Measurements from ENCODE around the gene FERMT3. TPM values are rescaled to one million over a fixed set of nuclear protein-coding genes. Genes with fewer than 3 reads are reported as not detected.
"Not testable (repeated sequence)": the region's sequence is repeated elsewhere in the genome, so short reads cannot be mapped to it uniquely, and the experiment has no call there.

The FERMT3 gene
- total RNA-seq, 1 donor from 2014 or later = 200 TPM

DNA sequence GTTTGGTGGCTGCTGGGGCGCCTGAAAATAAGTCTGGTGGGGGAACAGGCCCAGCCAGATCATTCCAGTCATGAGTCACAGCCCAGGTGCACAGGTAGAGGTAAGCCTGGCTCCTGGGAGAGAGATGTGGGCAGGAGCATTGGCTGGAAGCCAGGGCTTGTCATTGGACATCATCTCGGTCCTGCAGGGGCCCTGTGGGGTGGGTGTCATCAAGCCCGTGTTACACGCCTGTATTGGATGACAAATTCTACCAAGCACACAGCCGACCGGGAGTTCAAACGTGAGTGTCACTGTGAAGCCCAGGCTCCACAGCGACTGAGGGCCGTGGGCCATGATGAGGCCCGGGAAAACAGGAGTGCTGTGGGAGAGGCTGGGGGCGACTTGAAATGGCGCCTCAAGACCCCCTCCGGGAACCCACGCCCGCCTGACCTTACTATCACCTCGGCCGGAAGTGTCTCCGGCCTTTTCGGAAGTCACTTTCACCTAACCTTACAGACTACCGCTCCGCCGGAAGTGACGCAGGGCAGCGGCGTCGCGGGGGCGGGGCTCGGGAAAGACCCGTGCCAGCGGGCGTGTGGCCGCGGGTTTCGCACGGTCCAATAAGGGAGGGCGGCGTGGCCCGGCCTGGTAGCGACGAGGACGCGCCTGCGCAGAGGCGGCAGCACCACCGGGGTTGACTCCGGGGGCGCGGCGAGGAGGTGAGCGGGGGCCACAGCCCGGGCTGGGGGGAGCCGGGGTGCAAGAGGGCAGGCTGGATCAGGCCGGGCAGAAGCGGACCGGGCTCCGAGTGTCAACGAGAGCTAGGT is 34.1 kb downstream of the FERMT3 start, which contains the start of gene FKBP2:
TSS of gene FKBP2 (plus strand) at position 661 of the 806 bp plus-strand sequence. CDS start 1,293 bp downstream, outside the sequence.
- peak; percentile 100 for DNase-seq
- Mint-ChIP-seq H3K4me1 (peaks cover 40% of the 10 kb centered on the region), H3K4me3 (peak within 1 kb of the TSS; percentile 95), H3K27me3 (no peaks in the 10 kb centered on the region), H3K27ac (peak within 1 kb of the TSS; percentile 97), H3K9me3 (no peaks in the 10 kb centered on the region), H3K36me3 (ENCODE audit: low read depth) (peaks cover 41% of the 10 kb centered on the region)
- intact Hi-C loops (cut with micrococcal nuclease) = loop anchor here (1.0 to 10.0 kb wide), 7 partner anchors 10 to 1636 kb away; partner anchors contain the start of genes BAD, DNAJC4, FERMT3 and GPR137

DNA sequence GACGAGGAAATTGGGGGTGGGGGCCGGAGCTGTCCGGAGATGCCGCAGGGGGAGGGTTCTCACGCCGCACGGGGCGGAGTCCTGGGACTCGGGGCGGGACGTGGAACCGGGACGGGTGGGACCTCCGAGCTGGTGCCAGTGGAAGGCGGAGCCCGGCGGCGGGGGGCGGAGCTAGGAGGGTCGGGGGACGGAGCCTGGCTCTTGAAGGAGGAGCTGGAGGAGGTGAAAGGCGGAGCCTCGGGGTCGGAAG is 34.6 kb downstream of the FERMT3 start:
- H3K36me3 Mint-ChIP-seq (ENCODE audit: low read depth) = peaks cover 41% of the 10 kb centered on the region
- peak; percentile 100 for DNase-seq

DNA sequence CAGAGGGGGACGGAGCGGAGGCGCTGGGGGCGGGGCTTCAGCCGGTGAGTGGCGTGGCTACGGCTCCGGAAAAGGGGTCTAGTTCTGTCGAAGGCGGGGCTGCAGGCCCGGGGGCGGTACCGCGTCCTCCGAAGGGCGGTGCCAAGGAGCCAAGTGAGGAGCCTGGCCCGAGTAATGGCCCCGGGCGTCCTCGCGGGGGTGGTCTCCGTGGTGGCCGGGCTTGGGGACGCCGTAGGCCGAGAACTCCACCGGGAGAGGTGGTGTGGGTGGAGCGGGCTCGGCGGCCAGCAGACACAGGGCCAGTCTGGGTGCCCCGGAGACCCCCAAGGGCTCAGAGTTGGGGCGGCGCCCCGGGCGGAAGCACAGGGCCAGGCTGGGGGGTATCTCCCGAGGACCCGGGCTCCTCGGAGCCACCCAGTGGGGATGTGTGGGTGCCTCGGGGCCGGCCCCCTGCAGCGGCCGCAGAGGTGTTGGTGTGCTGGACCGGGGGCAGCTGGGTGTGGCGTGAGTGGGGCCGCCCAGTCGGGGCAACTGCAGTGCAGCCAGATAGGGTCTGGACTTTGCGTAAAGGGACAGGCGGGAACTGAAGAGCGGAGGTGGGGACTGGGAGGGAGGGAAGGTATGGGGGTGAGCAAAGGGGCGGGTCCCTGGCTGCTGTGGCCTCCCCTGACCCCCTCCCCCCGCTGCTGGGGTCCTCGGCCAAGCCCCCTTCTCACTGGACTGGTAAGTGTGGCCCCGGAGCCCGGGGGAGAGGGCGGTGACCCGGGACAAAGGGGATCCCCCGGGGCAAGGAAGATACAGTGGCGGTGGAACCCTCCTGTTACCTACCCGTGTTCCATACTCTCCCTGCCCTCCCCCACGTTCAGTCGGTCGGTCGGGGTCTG is 35.2 kb downstream of the FERMT3 start:
- Mint-ChIP-seq H3K4me1 (peaks cover 39% of the 10 kb centered on the region), H3K36me3 (ENCODE audit: low read depth) (peaks cover 41% of the 10 kb centered on the region), H3K27ac (peak overlapping the region; percentile 97), H3K9me3 (no peaks in the 10 kb centered on the region), H3K4me3 (peak overlapping the region; percentile 95), H3K27me3 (no peaks in the 10 kb centered on the region)
- DNase-seq = no peak
- intact Hi-C loops (cut with micrococcal nuclease) = loop anchor here (1.0 to 10.0 kb wide), 7 partner anchors 11 to 1637 kb away; partner anchors contain the start of genes BAD, DNAJC4, FERMT3 and GPR137

More for the DNA sequence above, 34.6 kb downstream of the FERMT3 start:
- intact Hi-C loops (cut with micrococcal nuclease) = loop anchor here (1.0 to 10.0 kb wide), 7 partner anchors 11 to 1636 kb away; partner anchors contain the start of genes BAD, DNAJC4, FERMT3 and GPR137
- H3K4me3 Mint-ChIP-seq = peak overlapping the region; percentile 95
- H3K27me3 Mint-ChIP-seq = no peaks in the 10 kb centered on the region
- H3K4me1 Mint-ChIP-seq = peaks cover 39% of the 10 kb centered on the region
- H3K27ac Mint-ChIP-seq = peak overlapping the region; percentile 97
- no peaks in the 10 kb centered on the region for H3K9me3 Mint-ChIP-seq

DNA sequence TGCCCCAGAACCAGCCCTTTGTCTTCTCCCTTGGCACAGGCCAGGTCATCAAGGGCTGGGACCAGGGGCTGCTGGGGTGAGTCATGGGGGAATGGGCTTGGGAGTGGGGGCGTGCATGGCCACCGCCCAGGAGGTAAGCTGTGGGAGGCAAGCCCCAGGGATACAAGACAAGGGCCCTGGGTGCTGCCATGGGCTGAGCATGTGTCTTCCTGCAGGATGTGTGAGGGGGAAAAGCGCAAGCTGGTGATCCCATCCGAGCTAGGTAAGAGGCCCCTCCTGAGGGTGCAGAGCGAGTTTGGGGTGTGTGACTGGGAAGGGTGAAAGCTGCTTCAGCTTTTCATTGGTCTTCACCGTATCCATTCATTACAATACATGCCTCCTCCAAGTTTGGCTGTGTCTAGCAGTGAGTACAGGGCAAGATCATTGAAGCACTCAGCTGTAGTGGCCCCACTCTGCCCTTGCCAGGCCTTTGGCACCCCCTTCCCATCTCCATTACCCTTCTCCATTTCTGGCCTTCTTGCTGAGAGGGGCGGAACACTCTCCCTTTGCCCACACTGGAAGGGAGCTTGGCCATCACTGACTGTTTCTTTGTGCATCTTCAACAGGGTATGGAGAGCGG is 36.8 kb downstream of the FERMT3 start:
- no peaks in the 10 kb centered on the region for H3K27me3 Mint-ChIP-seq
- peaks cover 32% of the 10 kb centered on the region for H3K4me1 Mint-ChIP-seq
- H3K36me3 Mint-ChIP-seq (ENCODE audit: low read depth) = peaks cover 31% of the 10 kb centered on the region
- DNase-seq = no peak
- H3K4me3 Mint-ChIP-seq = peak overlapping the region; percentile 95
- intact Hi-C loops (cut with micrococcal nuclease) = loop anchor here (10.0 kb wide), 1 partner anchor 1639 kb away; the partner anchor contains the start of gene MTA2
- H3K27ac Mint-ChIP-seq = peak overlapping the region; percentile 16
- no peaks in the 10 kb centered on the region for H3K9me3 Mint-ChIP-seq

DNA sequence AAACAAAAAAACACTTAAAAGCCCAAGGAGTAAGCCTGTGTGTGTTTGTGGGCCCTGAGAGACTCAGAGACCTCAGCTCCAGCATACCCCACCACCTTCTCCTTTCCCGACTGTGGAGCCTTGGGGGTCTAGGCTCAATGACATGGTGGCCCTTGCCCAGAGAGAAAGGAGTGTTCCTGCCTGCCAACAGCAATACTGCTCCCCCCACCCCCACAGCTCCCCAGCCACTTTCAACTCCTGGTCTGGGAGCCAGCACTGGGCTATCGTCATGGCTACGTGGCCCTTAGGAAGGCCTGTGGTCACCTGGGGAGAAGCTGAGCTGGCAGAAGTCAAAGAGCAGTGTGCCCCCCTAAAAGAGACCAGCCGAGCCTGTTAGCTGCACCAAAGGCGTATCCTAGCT is 37.6 kb downstream of the FERMT3 start:
- DNase-seq = no peak
- Mint-ChIP-seq H3K9me3 (no peaks in the 10 kb centered on the region), H3K36me3 (ENCODE audit: low read depth) (peaks cover 27% of the 10 kb centered on the region), H3K27me3 (no peaks in the 10 kb centered on the region), H3K4me1 (peaks cover 26% of the 10 kb centered on the region), H3K27ac (peak overlapping the region; percentile 45), H3K4me3 (peak overlapping the region; percentile 95)
- intact Hi-C loops (cut with micrococcal nuclease) = loop anchor here (10.0 kb wide), 1 partner anchor 1639 kb away; the partner anchor contains the start of gene MTA2

DNA sequence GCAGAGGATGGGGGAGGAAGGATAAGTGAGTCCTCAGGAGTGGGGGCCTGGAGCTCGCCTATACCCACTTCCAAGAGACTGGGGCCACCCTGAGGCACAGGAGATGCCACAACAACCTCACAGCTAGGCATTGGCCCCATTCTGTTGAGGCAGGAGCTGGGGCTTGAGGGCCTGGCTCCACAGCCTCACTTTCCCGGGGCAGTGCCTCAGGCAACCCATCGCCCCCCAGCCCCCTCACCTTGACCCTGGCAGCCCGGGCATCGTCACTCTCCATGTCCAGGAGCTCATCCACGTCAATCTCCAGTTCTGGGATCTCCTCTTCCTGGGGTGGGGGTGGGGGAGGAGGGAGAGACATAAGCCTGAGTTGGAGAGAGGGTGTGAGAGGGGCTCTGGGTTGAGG is 38.4 kb downstream of the FERMT3 start:
- peaks cover 26% of the 10 kb centered on the region for H3K4me1 Mint-ChIP-seq
- peak overlapping the region; percentile 41 for H3K27ac Mint-ChIP-seq
- H3K9me3 Mint-ChIP-seq = no peaks in the 10 kb centered on the region
- DNase-seq = no peak
- H3K27me3 Mint-ChIP-seq = no peaks in the 10 kb centered on the region
- H3K4me3 Mint-ChIP-seq = peak overlapping the region; percentile 90
- intact Hi-C loops (cut with micrococcal nuclease) = loop anchor here (10.0 kb wide), 1 partner anchor 1640 kb away; the partner anchor contains the start of gene MTA2
- H3K36me3 Mint-ChIP-seq (ENCODE audit: low read depth) = peaks cover 27% of the 10 kb centered on the region

DNA sequence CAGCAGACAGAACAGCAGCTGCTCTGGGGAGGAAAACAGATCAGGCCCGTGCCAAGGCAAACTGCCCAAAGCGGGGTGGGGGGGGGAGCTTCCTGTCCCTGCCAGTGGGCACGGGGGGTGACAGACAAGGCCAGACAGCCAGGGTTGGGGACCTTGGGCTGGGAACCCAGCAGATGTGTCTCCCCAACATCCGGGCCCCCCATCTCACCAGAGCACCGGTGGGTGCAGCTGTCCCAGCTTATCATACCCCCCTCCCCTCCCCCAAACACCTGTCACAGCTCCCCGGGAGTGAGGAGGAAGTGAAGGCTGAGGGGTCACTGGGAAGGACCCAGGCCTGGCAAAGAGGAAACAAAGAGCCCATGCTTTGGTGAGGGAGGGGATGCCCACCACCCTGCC is 38.9 kb downstream of the FERMT3 start:
- peak overlapping the region; percentile 90 for H3K4me3 Mint-ChIP-seq
- H3K9me3 Mint-ChIP-seq = no peaks in the 10 kb centered on the region
- H3K36me3 Mint-ChIP-seq (ENCODE audit: low read depth) = peaks cover 23% of the 10 kb centered on the region
- H3K4me1 Mint-ChIP-seq = peaks cover 24% of the 10 kb centered on the region
- peak overlapping the region; percentile 94 for H3K27ac Mint-ChIP-seq
- intact Hi-C loops (cut with micrococcal nuclease) = loop anchor here (10.0 kb wide), 1 partner anchor 1641 kb away; the partner anchor contains the start of gene MTA2
- no peaks in the 10 kb centered on the region for H3K27me3 Mint-ChIP-seq
- no peak for DNase-seq

DNA sequence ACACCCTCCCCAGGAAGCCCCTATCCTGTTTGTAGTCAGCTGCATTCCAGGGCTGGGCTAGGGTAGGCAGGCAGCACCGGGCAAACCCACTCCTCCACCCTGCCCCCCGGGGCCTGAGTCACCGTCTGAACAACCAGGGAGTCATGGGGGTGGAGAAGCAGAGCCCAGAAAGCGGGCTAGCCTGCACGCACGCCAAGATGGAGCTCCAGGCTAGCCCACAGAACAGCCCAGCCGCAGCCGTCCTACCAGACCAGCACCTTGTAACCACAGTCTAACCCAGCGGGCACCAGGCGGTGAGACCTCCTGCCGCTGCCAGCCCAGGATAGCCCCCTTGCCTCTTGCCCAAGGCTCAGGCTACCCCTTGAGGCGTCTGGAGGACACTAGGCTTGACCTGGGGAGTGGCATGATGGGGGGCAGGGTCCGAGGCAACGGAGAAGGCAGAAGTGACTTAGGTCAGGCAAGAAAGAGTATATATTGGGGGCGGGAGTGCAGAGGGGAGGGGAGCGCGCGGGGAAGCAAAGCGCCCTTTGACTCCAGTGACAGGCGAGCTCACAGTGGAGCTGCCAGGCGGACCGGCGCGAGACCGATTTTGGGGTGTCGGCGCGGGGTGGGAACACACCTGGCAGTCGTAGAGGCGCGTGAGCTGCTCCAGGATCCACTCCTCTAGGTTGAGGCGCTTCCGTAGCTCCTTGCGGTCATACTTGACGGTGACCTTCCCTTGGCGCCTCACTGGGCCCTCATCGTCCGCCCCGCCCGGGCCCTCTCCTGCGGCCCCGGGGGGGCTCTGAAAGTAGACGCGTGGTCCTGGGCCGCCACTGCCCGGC is 39.5 kb downstream of the FERMT3 start:
- Mint-ChIP-seq H3K27me3 (no peaks in the 10 kb centered on the region), H3K27ac (peak overlapping the region; percentile 94), H3K9me3 (no peaks in the 10 kb centered on the region), H3K4me3 (peak overlapping the region; percentile 90), H3K4me1 (peaks cover 24% of the 10 kb centered on the region), H3K36me3 (ENCODE audit: low read depth) (peaks cover 20% of the 10 kb centered on the region)
- intact Hi-C loops (cut with micrococcal nuclease) = loop anchor here (1.0 to 10.0 kb wide), 2 partner anchors 59 to 1641 kb away; partner anchors contain the start of genes ESRRA and MTA2
- peak; percentile 82 for DNase-seq

DNA sequence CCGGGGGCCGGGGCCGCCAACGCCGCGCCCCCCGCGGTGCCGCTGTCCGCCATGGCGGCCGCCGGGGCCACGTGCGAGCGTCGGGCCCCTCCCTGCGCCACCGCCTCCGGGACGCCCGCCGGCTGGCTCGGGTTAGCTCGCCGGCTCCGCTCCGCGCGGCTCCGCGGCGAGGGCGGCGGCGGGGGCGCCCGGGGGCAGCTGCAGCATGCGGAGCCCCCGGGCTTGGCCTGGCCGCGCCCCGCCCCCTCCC is 40.0 kb downstream of the FERMT3 start:
- Mint-ChIP-seq H3K36me3 (ENCODE audit: low read depth) (peaks cover 19% of the 10 kb centered on the region), H3K4me3 (peak overlapping the region; percentile 90), H3K27ac (peak overlapping the region; percentile 86), H3K4me1 (peaks cover 25% of the 10 kb centered on the region)
- H3K27me3 Mint-ChIP-seq, DNase-seq, H3K9me3 Mint-ChIP-seq: not testable (repeated sequence)
- intact Hi-C loops (cut with micrococcal nuclease) = loop anchor here (1.0 to 10.0 kb wide), 2 partner anchors 59 to 1642 kb away; partner anchors contain the start of genes ESRRA and MTA2

DNA sequence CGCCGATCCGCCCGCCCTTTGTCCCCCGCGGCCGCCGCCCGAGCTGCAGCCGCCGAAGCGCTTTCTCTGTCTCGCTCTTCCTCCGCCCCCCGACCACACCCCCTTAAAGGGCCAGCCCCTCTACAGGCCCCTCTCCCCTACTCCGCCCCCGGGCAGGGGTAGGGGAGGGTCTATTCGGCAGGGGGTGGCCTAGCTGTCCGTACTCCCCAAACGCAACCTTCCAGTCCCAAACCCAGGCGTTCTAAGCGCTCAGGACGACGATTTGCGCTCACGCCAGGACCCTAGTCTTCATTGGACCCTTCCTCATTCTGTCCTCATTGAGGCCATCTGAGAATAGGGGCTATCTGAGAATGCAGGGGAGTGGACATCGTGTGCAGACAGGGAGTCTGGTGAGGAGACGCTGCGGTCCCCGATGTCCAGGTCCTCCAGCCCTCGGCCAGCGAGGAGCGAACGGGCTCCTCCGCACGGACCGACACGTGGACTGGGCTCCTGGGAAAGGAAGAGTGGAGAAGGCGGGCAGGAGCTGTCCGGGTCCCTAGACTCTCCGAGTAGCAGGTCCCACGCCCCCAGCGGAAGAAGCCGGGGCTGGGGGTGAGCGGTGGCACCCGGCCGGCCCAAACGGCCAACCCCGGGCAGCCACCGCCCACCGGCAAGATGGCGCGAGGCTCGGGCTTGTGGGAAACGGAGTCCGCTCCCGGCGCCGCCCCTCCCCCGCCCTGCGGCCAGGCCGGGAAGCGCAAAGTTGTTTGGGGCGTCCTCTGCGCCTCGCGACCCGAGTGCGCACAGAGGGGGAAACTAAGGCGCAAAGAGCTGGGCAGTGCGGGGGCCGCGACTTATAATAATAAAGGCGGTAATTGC is 40.6 kb downstream of the FERMT3 start, which contains the start of gene PPP1R14B:
TSS of gene PPP1R14B (minus strand) at position 73 of the 858 bp plus-strand sequence. CDS start 270 bp downstream, outside the sequence.
- intact Hi-C loops (cut with micrococcal nuclease) = loop anchor here (1.0 to 10.0 kb wide), 3 partner anchors 22 to 1642 kb away; partner anchors contain the start of genes ESRRA and MTA2
- Mint-ChIP-seq H3K9me3 (no peaks in the 10 kb centered on the region), H3K36me3 (ENCODE audit: low read depth) (peaks cover 18% of the 10 kb centered on the region), H3K4me3 (peak within 1 kb of the TSS; percentile 90), H3K27me3 (no peaks in the 10 kb centered on the region), H3K4me1 (peaks cover 29% of the 10 kb centered on the region), H3K27ac (peak within 1 kb of the TSS; percentile 94)
- peak; percentile 95 for DNase-seq

DNA sequence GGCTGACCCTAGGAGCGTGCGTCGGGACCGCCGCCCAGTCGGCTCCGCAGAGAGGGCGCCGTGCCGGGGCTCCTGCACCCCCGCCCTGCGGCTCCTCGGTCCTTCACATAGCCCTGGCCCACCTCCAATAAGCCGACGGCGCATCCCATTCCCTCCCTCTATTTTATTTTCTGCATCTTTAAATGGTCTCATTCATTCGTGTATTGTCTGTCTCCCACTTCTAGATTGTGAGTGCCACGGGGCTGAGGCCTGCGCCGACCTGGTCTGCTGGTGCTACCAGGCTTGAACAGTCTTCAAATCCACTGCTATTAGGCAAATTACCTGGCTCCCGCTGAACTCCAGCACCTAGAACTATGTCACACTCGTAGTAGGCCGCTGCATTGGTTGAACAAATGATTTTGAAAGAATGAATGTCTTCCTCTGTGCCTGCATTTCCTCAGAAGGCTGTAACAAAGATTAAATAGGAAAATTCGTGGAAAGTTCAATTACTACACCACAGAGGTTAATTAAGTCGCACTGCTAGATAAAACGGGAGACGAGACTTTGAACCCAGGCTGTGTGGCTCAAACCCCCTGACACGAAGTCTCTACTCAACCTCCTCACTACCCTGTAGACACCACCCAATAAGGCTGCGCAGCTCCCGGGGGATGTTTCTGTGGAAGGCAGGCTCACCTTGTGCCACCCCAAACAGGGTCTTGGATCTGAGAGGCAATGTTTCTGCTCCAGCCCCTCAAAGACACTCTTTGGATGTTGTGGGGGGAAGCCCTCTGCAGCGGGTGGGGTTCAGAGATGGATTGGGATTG is 41.4 kb downstream of the FERMT3 start:
- intact Hi-C loops (cut with micrococcal nuclease) = loop anchor here (1.0 to 10.0 kb wide), 2 partner anchors 21 to 1643 kb away; partner anchors contain the start of gene MTA2
- Mint-ChIP-seq H3K27me3 (no peaks in the 10 kb centered on the region), H3K27ac (no peak overlapping the region), H3K9me3 (no peaks in the 10 kb centered on the region), H3K4me1 (peaks cover 27% of the 10 kb centered on the region), H3K4me3 (peak overlapping the region; percentile 90), H3K36me3 (ENCODE audit: low read depth) (peaks cover 12% of the 10 kb centered on the region)
- DNase-seq = no peak

All from activated CD4-positive, alpha-beta T cell treated with anti-CD3 and anti-CD28 coated beads, Interleukin-2, amount 10 ng/mL, durations not matched to agents 24 days and 14 days (primary cell).